Thymus (tissue), 11 donors: Measurements from ENCODE around the gene FAM185A. TPM values are rescaled to one million over a fixed set of nuclear protein-coding genes. Genes with fewer than 3 reads are reported as not detected.

Experiments
- DNase-seq, 9 donors: peaks; one replicate each; pipeline ENCODE4 v3.0.0-alpha.2; 2013; ENCODE audit warnings: low spot score in 9 of 9, low read depth in 6 of 9, missing footprints in 1 of 9
- H3K27ac ChIP-seq, 2 donors: one replicate each; pipeline ENCODE4 v1.5.1; 2013; ENCODE audit warnings: control low read depth in 1 of 2, low read depth in 1 of 2, low read length in 1 of 2, mild to moderate bottlenecking in 1 of 2, moderate library complexity in 1 of 2
- H3K27me3 ChIP-seq, 2 donors: one replicate each; pipeline ENCODE4 v1.5.1; 2013; ENCODE audit warnings: low read length in 1 of 2; ENCODE audit not compliant: control insufficient read depth in 2 of 2, insufficient read depth in 1 of 2
- H3K36me3 ChIP-seq, 2 donors: one replicate each; pipeline ENCODE4 v1.5.1; 2013; ENCODE audit warnings: low read length in 1 of 2, mild to moderate bottlenecking in 1 of 2, moderate library complexity in 1 of 2; ENCODE audit not compliant: control insufficient read depth in 2 of 2, insufficient read depth in 2 of 2
- H3K4me1 ChIP-seq, 2 donors: one replicate each; pipeline ENCODE4 v1.5.1; 2013; ENCODE audit warnings: low read length in 2 of 2; ENCODE audit not compliant: control insufficient read depth in 2 of 2, insufficient read depth in 2 of 2
- H3K4me3 ChIP-seq, 2 donors: one replicate each; pipeline ENCODE4 v1.5.1; 2013; ENCODE audit warnings: low read length in 2 of 2, control low read depth in 1 of 2, mild to moderate bottlenecking in 1 of 2
- H3K9me3 ChIP-seq, 2 donors: one replicate each; pipeline ENCODE4 v1.5.1; 2013; ENCODE audit warnings: low read length in 1 of 2, mild to moderate bottlenecking in 1 of 2; ENCODE audit not compliant: control insufficient read depth in 2 of 2, insufficient read depth in 1 of 2
- WGBS: extraction: QIAGEN DNeasy Blood & Tissue Kit; methylation state at CpG from one replicate; pipeline ENCODE4 v1.1.7; 2013; 5-methylcytosine and 5-hydroxymethylcytosine counted together
- polyA plus RNA-seq: library from polyadenylated mRNA; stranded (reverse); fragments of 200-250 nt; gene quantifications from one replicate; pipeline ENCODE4 v1.2.3, GENCODE V29; 2013
- total RNA-seq: library from RNA; stranded (reverse); fragments of 120-200 nt; gene quantifications from one replicate; pipeline ENCODE4 v1.2.4, GENCODE V29; 2013
- donor health status: healthy.

FAM185A gene
- total and polyA plus RNA-seq, 2 donors = 5.6 to 8.2 TPM

- H3K36me3 ChIP-seq = peaks cover 0 to 2% of the 10 kb centered on the region in 2 donors
- H3K27me3 ChIP-seq = no peaks in the 10 kb centered on the region
- 42% methylated on average over 2 of the region's 2 CpGs for WGBS
- no peaks in the 10 kb centered on the region for H3K4me1 ChIP-seq
- H3K9me3 ChIP-seq = no peaks in the 10 kb centered on the region
- no peak overlapping the region for H3K4me3 ChIP-seq
- no peak for DNase-seq
- no peak overlapping the region for H3K27ac ChIP-seq
These were observed 70.4 kb downstream of the FAM185A start for GRCh38 chr7:102819151-102819550.

- DNase-seq = no peak
- no peak overlapping the region for H3K4me3 ChIP-seq
- 98% methylated on average over 2 of the region's 2 CpGs for WGBS
- H3K27ac ChIP-seq = no peak overlapping the region
- no peaks in the 10 kb centered on the region for H3K9me3 ChIP-seq
- H3K4me1 ChIP-seq = no peaks in the 10 kb centered on the region
- H3K27me3 ChIP-seq = no peaks in the 10 kb centered on the region
- H3K36me3 ChIP-seq = peaks cover 1 to 2% of the 10 kb centered on the region in 2 donors
These were observed 73.4 kb downstream of the FAM185A start for GRCh38 chr7:102821994-102822747.

GRCh38 chr7:102823390-102824119 lies 74.8 kb downstream of the FAM185A start:
- H3K4me1 ChIP-seq = no peaks in the 10 kb centered on the region
- WGBS = 97% methylated on average over 6 of the region's 6 CpGs
- no peaks in the 10 kb centered on the region for H3K9me3 ChIP-seq
- H3K27me3 ChIP-seq = no peaks in the 10 kb centered on the region
- H3K36me3 ChIP-seq = peaks cover 2 to 3% of the 10 kb centered on the region in 2 donors
- no peak for DNase-seq
- no peak overlapping the region for H3K4me3 ChIP-seq
- H3K27ac ChIP-seq = no peak overlapping the region

GRCh38 chr7:102828286-102828685 lies 79.5 kb downstream of the FAM185A start:
- no peak for DNase-seq
- peaks cover 0 to 10% of the 10 kb centered on the region in 2 donors for H3K36me3 ChIP-seq
- 97% methylated on average over 2 of the region's 2 CpGs for WGBS
- no peaks in the 10 kb centered on the region for H3K27me3 ChIP-seq
- H3K4me3 ChIP-seq = no peak overlapping the region
- no peaks in the 10 kb centered on the region for H3K9me3 ChIP-seq
- H3K4me1 ChIP-seq = no peaks in the 10 kb centered on the region
- H3K27ac ChIP-seq = no peak overlapping the region

GRCh38 chr7:102829075-102829474 lies 80.3 kb downstream of the FAM185A start:
- DNase-seq = no peak
- H3K27ac ChIP-seq = no peak overlapping the region
- 98% methylated on average over 3 of the region's 3 CpGs for WGBS
- H3K27me3 ChIP-seq = no peaks in the 10 kb centered on the region
- H3K4me3 ChIP-seq = no peak overlapping the region
- H3K36me3 ChIP-seq = peaks cover 0 to 10% of the 10 kb centered on the region in 2 donors
- H3K4me1 ChIP-seq = no peaks in the 10 kb centered on the region
- H3K9me3 ChIP-seq = no peaks in the 10 kb centered on the region

- over 99% methylated on average over 2 of the region's 2 CpGs for WGBS
- no peaks in the 10 kb centered on the region for H3K9me3 ChIP-seq
- no peaks in the 10 kb centered on the region for H3K4me1 ChIP-seq
- no peak for DNase-seq
- no peaks in the 10 kb centered on the region for H3K27me3 ChIP-seq
- H3K4me3 ChIP-seq = no peak overlapping the region
- no peak overlapping the region for H3K27ac ChIP-seq
- peaks cover 0 to 10% of the 10 kb centered on the region in 2 donors for H3K36me3 ChIP-seq
These were observed 81.4 kb downstream of the FAM185A start for GRCh38 chr7:102830197-102830596.

- no peak overlapping the region for H3K27ac ChIP-seq
- H3K36me3 ChIP-seq = peaks cover 0 to 6% of the 10 kb centered on the region in 2 donors
- no peaks in the 10 kb centered on the region for H3K9me3 ChIP-seq
- no peaks in the 10 kb centered on the region for H3K27me3 ChIP-seq
- no peak overlapping the region for H3K4me3 ChIP-seq
- 97% methylated on average over 1 of the region's 1 CpG for WGBS
- DNase-seq = no peak
- H3K4me1 ChIP-seq = no peaks in the 10 kb centered on the region
These were observed 83.9 kb downstream of the FAM185A start for GRCh38 chr7:102832674-102833073.

GRCh38 chr7:102833343-102833742 lies 84.5 kb downstream of the FAM185A start:
- Histone ChIP-seq H3K27ac (no peak overlapping the region), H3K4me1 (no peaks in the 10 kb centered on the region), H3K4me3 (no peak overlapping the region), H3K9me3 (no peaks in the 10 kb centered on the region), H3K36me3 (peaks cover 0 to 6% of the 10 kb centered on the region in 2 donors), H3K27me3 (no peaks in the 10 kb centered on the region)
- WGBS = 98% methylated on average over 5 of the region's 5 CpGs
- DNase-seq = no peak

- 96% methylated on average over 1 of the region's 1 CpG for WGBS
- H3K27me3 ChIP-seq = no peaks in the 10 kb centered on the region
- H3K4me3 ChIP-seq = no peak overlapping the region
- no peak overlapping the region for H3K27ac ChIP-seq
- H3K9me3 ChIP-seq = no peaks in the 10 kb centered on the region
- H3K36me3 ChIP-seq = peaks cover 0 to 1% of the 10 kb centered on the region in 2 donors
- no peaks in the 10 kb centered on the region for H3K4me1 ChIP-seq
- no peak for DNase-seq
These were observed 85.7 kb downstream of the FAM185A start for GRCh38 chr7:102834466-102834865.
